ENCODE results near the gene ECPAS. TPM values are rescaled to one million over a fixed set of nuclear protein-coding genes. Genes with fewer than 3 reads are reported as not detected.

ECPAS gene
- polyA plus RNA-seq, 1 donor (not counting 4 experiments of a cell fraction or from before 2014, with no cell fraction given), result 53.5 TPM

DNA sequence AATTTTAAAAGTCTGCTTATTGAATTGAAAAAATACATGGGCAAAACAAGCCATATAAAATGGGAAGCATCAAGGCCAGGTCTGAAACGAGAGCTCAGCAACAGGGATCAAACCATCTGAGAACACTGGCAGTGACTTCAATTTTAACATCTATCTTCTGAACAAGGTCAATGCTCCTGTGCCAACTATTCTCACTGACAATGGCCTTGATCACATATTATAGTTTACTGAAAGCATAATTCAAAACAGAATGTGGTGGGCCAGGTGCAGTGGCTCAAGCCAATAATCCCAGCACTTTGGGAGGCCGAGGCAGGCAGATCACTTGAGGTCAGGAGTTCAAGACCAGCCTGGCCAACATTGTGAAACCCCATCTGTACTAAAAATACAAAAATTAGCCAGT lies 9.0 kb downstream of the ECPAS start:
- FAIRE-seq (no peak), DNase-seq (ENCODE audit: low read depth, low spot score) (no peak)
- no peaks in the 10 kb centered on the region for H3K27me3 ChIP-seq (ENCODE audit: control insufficient read depth, extremely low read depth, insufficient read depth, low read length)
- peaks cover 0 to under 1% of the 10 kb centered on the region in 2 experiments for H3K36me3 ChIP-seq (ENCODE audit: control insufficient read depth in 2 of 2, extremely low read depth in 1 of 2, insufficient read depth in 2 of 2, low read length in 2 of 2)
- H4K20me1 ChIP-seq (ENCODE audit: control insufficient read depth, extremely low read depth, insufficient read depth, low read length), result peaks cover 14% of the 10 kb centered on the region
- H2AFZ ChIP-seq (ENCODE audit: control insufficient read depth, low read length), result no peak overlapping the region
- no peaks in the 10 kb centered on the region for H3K9me1 ChIP-seq (ENCODE audit: control insufficient read depth, extremely low read depth, insufficient read depth, low read length)
- H3K4me1 ChIP-seq (ENCODE audit: control insufficient read depth, extremely low read depth, insufficient read depth, low read length), result no peaks in the 10 kb centered on the region
- no peak overlapping the region for H3K9ac ChIP-seq (ENCODE audit: control insufficient read depth, extremely low read depth, insufficient read depth, low read length)
- no peak overlapping the region for H3K4me2 ChIP-seq (ENCODE audit: control insufficient read depth, extremely low read depth, insufficient read depth, low read depth, low read length)
- TF ChIP-seq CTCF (optimal IDR thresholded peaks at IDR 0.05 in 1 of 3, IDR thresholded peaks at IDR 0.05 in 1 of 3, conservative IDR thresholded peaks at IDR 0.05 in 1 of 3; ENCODE audit: extremely low read depth in 1 of 3, insufficient read depth in 2 of 3, low read length in 3 of 3) (no peak), EZH2 (IDR thresholded peaks at IDR 0.05; ENCODE audit: low read length) (no peak)
- no peaks in the 10 kb centered on the region for H3K9me3 ChIP-seq (ENCODE audit: control insufficient read depth, low read depth, low read length)
- no peak overlapping the region for H3K4me3 ChIP-seq (ENCODE audit: control insufficient read depth in 2 of 3, extremely low read depth in 1 of 3, insufficient read depth in 2 of 3, low read depth in 1 of 3, low read length in 3 of 3)
- no peak overlapping the region for H3K27ac ChIP-seq (ENCODE audit: control insufficient read depth, insufficient read depth, low read length)
- peaks cover 100% of the 10 kb centered on the region for H3K79me2 ChIP-seq (ENCODE audit: control insufficient read depth, insufficient read depth, low read length)
- dilution Hi-C loops (cut with MboI; ENCODE audit: extremely low pct_ligation_motif_present, low sequenced_read_pairs), result no loop called here

GRCh38 chr9:111474385-111474784 lies 9.8 kb downstream of the ECPAS start:
- peaks cover 0 to 4% of the 10 kb centered on the region in 2 experiments for H3K36me3 ChIP-seq (ENCODE audit: control insufficient read depth in 2 of 2, extremely low read depth in 1 of 2, insufficient read depth in 2 of 2, low read length in 2 of 2)
- H3K4me1 ChIP-seq (ENCODE audit: control insufficient read depth, extremely low read depth, insufficient read depth, low read length), result no peaks in the 10 kb centered on the region
- H3K4me2 ChIP-seq (ENCODE audit: control insufficient read depth, extremely low read depth, insufficient read depth, low read depth, low read length), result no peak overlapping the region
- FAIRE-seq, result no peak
- H3K4me3 ChIP-seq (ENCODE audit: control insufficient read depth in 2 of 3, extremely low read depth in 1 of 3, insufficient read depth in 2 of 3, low read depth in 1 of 3, low read length in 3 of 3), result no peak overlapping the region
- no peaks in the 10 kb centered on the region for H3K9me3 ChIP-seq (ENCODE audit: control insufficient read depth, low read depth, low read length)
- dilution Hi-C loops (cut with MboI; ENCODE audit: extremely low pct_ligation_motif_present, low sequenced_read_pairs), result no loop called here
- H2AFZ ChIP-seq (ENCODE audit: control insufficient read depth, low read length), result no peak overlapping the region
- no peak overlapping the region for H3K27ac ChIP-seq (ENCODE audit: control insufficient read depth, insufficient read depth, low read length)
- H3K79me2 ChIP-seq (ENCODE audit: control insufficient read depth, insufficient read depth, low read length), result peaks cover 98% of the 10 kb centered on the region
- H3K9me1 ChIP-seq (ENCODE audit: control insufficient read depth, extremely low read depth, insufficient read depth, low read length), result no peaks in the 10 kb centered on the region
- TF ChIP-seq CTCF (optimal IDR thresholded peaks at IDR 0.05 in 1 of 3, IDR thresholded peaks at IDR 0.05 in 1 of 3, conservative IDR thresholded peaks at IDR 0.05 in 1 of 3; ENCODE audit: extremely low read depth in 1 of 3, insufficient read depth in 2 of 3, low read length in 3 of 3) (no peak), EZH2 (IDR thresholded peaks at IDR 0.05; ENCODE audit: low read length) (no peak)
- DNase-seq (ENCODE audit: low read depth, low spot score), result no peak
- H4K20me1 ChIP-seq (ENCODE audit: control insufficient read depth, extremely low read depth, insufficient read depth, low read length), result peaks cover 11% of the 10 kb centered on the region
- H3K9ac ChIP-seq (ENCODE audit: control insufficient read depth, extremely low read depth, insufficient read depth, low read length), result no peak overlapping the region
- H3K27me3 ChIP-seq (ENCODE audit: control insufficient read depth, extremely low read depth, insufficient read depth, low read length), result no peaks in the 10 kb centered on the region
